H9 (cell line): Measurements from ENCODE around the gene COL4A4. TPM values are rescaled to one million over a fixed set of nuclear protein-coding genes. Genes with fewer than 3 reads are reported as not detected.

Experiments
- DNase-seq: peaks from one replicate; pipeline ENCODE4 v3.0.0-alpha.2; 2017
- H2AFZ ChIP-seq: one replicate; pipeline ENCODE4 v1.6.1; 2013; ENCODE audit warnings: mild to moderate bottlenecking, low read length, control low read depth, moderate library complexity
- H2AK5ac ChIP-seq: 2 replicates; pipeline ENCODE4 v1.6.1; 2013; ENCODE audit warnings: low read length, control low read depth, mixed read lengths; ENCODE audit not compliant: insufficient read length
- H2BK120ac ChIP-seq: one replicate; pipeline ENCODE4 v1.6.1; 2013; ENCODE audit warnings: low read depth, mild to moderate bottlenecking, low read length, control low read depth, inconsistent platforms; ENCODE audit not compliant: poor library complexity, severe bottlenecking
- H2BK12ac ChIP-seq: 2 replicates; pipeline ENCODE4 v1.6.1; 2013; ENCODE audit warnings: low read length, control low read depth, mixed read lengths, low read depth; ENCODE audit not compliant: insufficient read length
- H2BK15ac ChIP-seq: 2 replicates; pipeline ENCODE4 v1.6.1; 2013; ENCODE audit warnings: low read depth, low read length, control low read depth
- H2BK20ac ChIP-seq: one replicate; pipeline ENCODE4 v1.6.1; 2013; ENCODE audit warnings: low read depth, mild to moderate bottlenecking, low read length, control low read depth, inconsistent platforms; ENCODE audit not compliant: poor library complexity, severe bottlenecking
- H2BK5ac ChIP-seq: 2 replicates; pipeline ENCODE4 v1.6.1; 2013; ENCODE audit warnings: low read length, control low read depth, mixed read lengths; ENCODE audit not compliant: insufficient read length
- H3K14ac ChIP-seq: 2 replicates; pipeline ENCODE4 v1.6.1; 2013; ENCODE audit warnings: low read length, control low read depth; ENCODE audit not compliant: insufficient read depth
- H3K18ac ChIP-seq: 2 replicates; pipeline ENCODE4 v1.6.1; 2013; ENCODE audit warnings: low read depth, mild to moderate bottlenecking, mixed read lengths, low read length, control low read depth; ENCODE audit not compliant: insufficient read length
- H3K23ac ChIP-seq: 2 replicates; pipeline ENCODE4 v1.6.1; 2013; ENCODE audit warnings: low read length, control low read depth, mixed read lengths, low read depth; ENCODE audit not compliant: insufficient read length
- H3K23me2 ChIP-seq: 2 replicates; pipeline ENCODE4 v1.6.1; 2013; ENCODE audit warnings: low read depth, mild to moderate bottlenecking, mixed read lengths, low read length, control low read depth; ENCODE audit not compliant: insufficient read length, poor library complexity, severe bottlenecking
- H3K27ac ChIP-seq: 2 replicates; pipeline ENCODE4 v1.5.1; 2013; ENCODE audit warnings: low read length, control low read depth, mixed read lengths, low read depth; ENCODE audit not compliant: insufficient read length
- H3K27me3 ChIP-seq: 2 replicates; pipeline ENCODE4 v1.6.1; 2013; ENCODE audit warnings: low read length, control low read depth, inconsistent platforms; ENCODE audit not compliant: insufficient read depth
- H3K4ac ChIP-seq: 2 replicates; pipeline ENCODE4 v1.6.1; 2013; ENCODE audit warnings: low read depth, mild to moderate bottlenecking, control low read depth, inconsistent platforms, low read length, moderate library complexity
- H3K4me1 ChIP-seq: 2 replicates; pipeline ENCODE4 v1.6.1; 2013; ENCODE audit warnings: low read length, control low read depth, inconsistent platforms; ENCODE audit not compliant: insufficient read depth
- H3K4me2 ChIP-seq: 2 replicates; pipeline ENCODE4 v1.6.1; 2013; ENCODE audit warnings: low read length, control low read depth, mixed read lengths; ENCODE audit not compliant: insufficient read length, insufficient read depth
- H3K56ac ChIP-seq: 2 replicates; pipeline ENCODE4 v1.6.1; 2013; ENCODE audit warnings: low read depth, mild to moderate bottlenecking, mixed read lengths, low read length, control low read depth; ENCODE audit not compliant: insufficient read length
- H3K79me1 ChIP-seq: 2 replicates; pipeline ENCODE4 v1.6.1; 2013; ENCODE audit warnings: low read depth, mild to moderate bottlenecking, moderate library complexity, low read length, control low read depth, inconsistent platforms; ENCODE audit not compliant: insufficient read depth, poor library complexity, severe bottlenecking
- H3K79me2 ChIP-seq: 2 replicates; pipeline ENCODE4 v1.6.1; 2013; ENCODE audit warnings: low read length, control low read depth, inconsistent platforms; ENCODE audit not compliant: insufficient read depth
- H3K9ac ChIP-seq: 2 replicates; pipeline ENCODE4 v1.6.1; 2013; ENCODE audit warnings: low read length, control low read depth, mixed read lengths; ENCODE audit not compliant: insufficient read length; ENCODE audit errors: extremely low read depth
- H3K9me3 ChIP-seq: one replicate; pipeline ENCODE4 v1.6.1; 2013; ENCODE audit warnings: low read depth, low read length, inconsistent platforms; ENCODE audit not compliant: control insufficient read depth
- H3T11ph ChIP-seq: one replicate; pipeline ENCODE4 v1.6.1; 2013; ENCODE audit warnings: mild to moderate bottlenecking, low read length, control low read depth, inconsistent platforms
- H4K20me1 ChIP-seq: one replicate; pipeline ENCODE4 v1.6.1; 2013; ENCODE audit not compliant: control insufficient read depth, insufficient read length, insufficient read depth
- H4K5ac ChIP-seq: 2 replicates; pipeline ENCODE4 v1.6.1; 2013; ENCODE audit warnings: low read depth, mild to moderate bottlenecking, mixed read lengths, low read length, control low read depth; ENCODE audit not compliant: insufficient read length
- H4K8ac ChIP-seq: replicated peaks from 2 replicates; pipeline ENCODE4 v1.6.1; 2013; ENCODE audit warnings: low read length, control low read depth, mixed read lengths, low read depth; ENCODE audit not compliant: insufficient read length
- H4K91ac ChIP-seq: 2 replicates; pipeline ENCODE4 v1.6.1; 2013; ENCODE audit warnings: low read depth, mild to moderate bottlenecking, moderate library complexity, mixed read lengths, low read length, control low read depth; ENCODE audit not compliant: insufficient read length
- H3K27ac Mint-ChIP-seq, 3 experiments: 2 replicates in 2 of 3; 3 replicates in 1 of 3; pipeline ENCODE4 v1.8.0; 2020 to 2021; ENCODE audit warnings: mixed read lengths in 3 of 3, mild to moderate bottlenecking in 1 of 3, moderate library complexity in 1 of 3
- H3K27me3 Mint-ChIP-seq: 2 replicates; pipeline ENCODE4 v1.8.0; 2021; ENCODE audit warnings: low read depth, mild to moderate bottlenecking, moderate library complexity, mixed read lengths
- H3K36me3 Mint-ChIP-seq, 3 experiments: 2 replicates in 2 of 3; 3 replicates in 1 of 3; pipeline ENCODE4 v1.8.0; 2020 to 2021; ENCODE audit warnings: low read depth in 3 of 3, mixed read lengths in 3 of 3; ENCODE audit not compliant: insufficient read depth in 1 of 3
- H3K4me1 Mint-ChIP-seq, 2 experiments: 2 replicates each; pipeline ENCODE4 v1.8.0; 2020; ENCODE audit warnings: mixed read lengths in 2 of 2
- H3K4me3 Mint-ChIP-seq, 2 experiments: 2 replicates in 1 of 2; 3 replicates in 1 of 2; pipeline ENCODE4 v1.8.0; 2020 to 2021; ENCODE audit warnings: mild to moderate bottlenecking in 2 of 2, mixed read lengths in 2 of 2, moderate library complexity in 1 of 2
- H3K9me3 Mint-ChIP-seq, 2 experiments: 2 replicates in 1 of 2; 3 replicates in 1 of 2; pipeline ENCODE4 v1.8.0; 2020; ENCODE audit warnings: mild to moderate bottlenecking in 2 of 2, mixed read lengths in 2 of 2, moderate library complexity in 1 of 2
- WGBS: extraction: QIAGEN DNeasy Blood & Tissue Kit; methylation state at CpG from one replicate; pipeline ENCODE4 v1.1.7; 2013; ENCODE audit warnings: missing lambda C conversion rate, low lambda C conversion rate, mixed read lengths; ENCODE audit not compliant: insufficient read length; ENCODE audit errors: extremely low coverage; 5-methylcytosine and 5-hydroxymethylcytosine counted together
- total RNA-seq: library from RNA; stranded (reverse); gene quantifications from 2 replicates; pipeline ENCODE4 v1.2.1, GENCODE V29; 2021
- TF ChIP-seq, protein P1 (sequence below): fragments of 200-600 bp; sonication (generic); conservative IDR thresholded peaks from 3 replicates; pipeline ENCODE4 v1.8.0; 2021; ENCODE audit warnings: antibody characterized with exemption, mild to moderate bottlenecking

COL4A4 gene
- total RNA-seq, 1 experiment from 2014 or later: 0.92 TPM

DNA sequence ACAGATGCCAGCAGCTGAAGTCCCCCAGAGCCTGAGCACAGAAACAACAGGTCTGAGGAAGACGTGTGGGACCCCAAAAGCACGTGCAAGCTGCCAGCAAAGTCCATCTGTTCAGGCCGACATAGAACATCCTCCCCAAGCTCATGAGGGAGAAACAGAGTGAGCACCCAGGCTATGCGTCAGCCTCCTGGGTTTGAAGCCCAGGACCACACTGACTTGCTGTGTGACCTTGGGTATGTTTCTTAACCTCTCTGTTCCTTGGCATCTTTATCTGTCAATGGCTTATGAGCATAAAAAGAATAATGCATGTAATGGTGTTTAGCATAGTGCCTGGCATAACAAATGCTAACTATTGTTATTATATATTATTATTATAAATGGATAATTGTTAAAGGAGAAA, 40.3 kb downstream of the COL4A4 start:
- Histone ChIP-seq H3K14ac (no peak overlapping the region), H3K79me1 (no peaks in the 10 kb centered on the region), H4K5ac (no peak overlapping the region), H3K18ac (no peak overlapping the region), H3K4ac (no peak overlapping the region), H3K79me2 (no peaks in the 10 kb centered on the region), H4K91ac (no peak overlapping the region), H2BK5ac (no peak overlapping the region), H3K27ac (no peak overlapping the region), H3K23me2 (no peaks in the 10 kb centered on the region), H3K23ac (no peak overlapping the region), H3K4me1 (no peaks in the 10 kb centered on the region), H2BK12ac (no peak overlapping the region), H3K9me3 (no peaks in the 10 kb centered on the region), H4K8ac (no peak overlapping the region), H2AFZ (no peak overlapping the region), H4K20me1 (no peaks in the 10 kb centered on the region), H3K9ac (no peak overlapping the region), H2BK120ac (no peak overlapping the region), H3K56ac (no peak overlapping the region), H2BK20ac (no peak overlapping the region), H3K4me2 (no peak overlapping the region), H3K27me3 (no peaks in the 10 kb centered on the region), H3T11ph (no peak overlapping the region), H2BK15ac (no peak overlapping the region), H2AK5ac (no peak overlapping the region)
- TF ChIP-seq, protein P1, sequence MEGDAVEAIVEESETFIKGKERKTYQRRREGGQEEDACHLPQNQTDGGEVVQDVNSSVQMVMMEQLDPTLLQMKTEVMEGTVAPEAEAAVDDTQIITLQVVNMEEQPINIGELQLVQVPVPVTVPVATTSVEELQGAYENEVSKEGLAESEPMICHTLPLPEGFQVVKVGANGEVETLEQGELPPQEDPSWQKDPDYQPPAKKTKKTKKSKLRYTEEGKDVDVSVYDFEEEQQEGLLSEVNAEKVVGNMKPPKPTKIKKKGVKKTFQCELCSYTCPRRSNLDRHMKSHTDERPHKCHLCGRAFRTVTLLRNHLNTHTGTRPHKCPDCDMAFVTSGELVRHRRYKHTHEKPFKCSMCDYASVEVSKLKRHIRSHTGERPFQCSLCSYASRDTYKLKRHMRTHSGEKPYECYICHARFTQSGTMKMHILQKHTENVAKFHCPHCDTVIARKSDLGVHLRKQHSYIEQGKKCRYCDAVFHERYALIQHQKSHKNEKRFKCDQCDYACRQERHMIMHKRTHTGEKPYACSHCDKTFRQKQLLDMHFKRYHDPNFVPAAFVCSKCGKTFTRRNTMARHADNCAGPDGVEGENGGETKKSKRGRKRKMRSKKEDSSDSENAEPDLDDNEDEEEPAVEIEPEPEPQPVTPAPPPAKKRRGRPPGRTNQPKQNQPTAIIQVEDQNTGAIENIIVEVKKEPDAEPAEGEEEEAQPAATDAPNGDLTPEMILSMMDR: no peak
- H3K9me3 Mint-ChIP-seq: no peaks in the 10 kb centered on the region
- no CpG with 5 or more reads among the region's 4 CpGs for whole genome bisulfite sequencing
- no peak overlapping the region for H3K27ac Mint-ChIP-seq
- DNase-seq: no peak
- no peaks in the 10 kb centered on the region for H3K36me3 Mint-ChIP-seq
- no peaks in the 10 kb centered on the region; the same call in 1 of the 2 replicates for H3K27me3 Mint-ChIP-seq
- H3K4me3 Mint-ChIP-seq: no peak overlapping the region
- peaks cover 2 to 5% of the 10 kb centered on the region in 2 experiments; a peak in 1 of 4 replicates for H3K4me1 Mint-ChIP-seq
